Stomach (tissue), 4 donors: ENCODE results near the gene SINHCAF.

Experiments
- CTCF ChIP-seq, 7 experiments: fragments of 450-650 bp in 4 of 7; fragments of 200-600 bp in 3 of 7; sonication (generic) in 3 of 7; IDR thresholded peaks; one replicate each; pipeline ENCODE4 v1.5.1; 2016 to 2019; ENCODE audit warnings: antibody characterized with exemption in 7 of 7, control low read depth in 2 of 7, mild to moderate bottlenecking in 1 of 7
- EP300 ChIP-seq: sonication (generic); formaldehyde crosslinking; IDR thresholded peaks from one replicate; pipeline ENCODE4 v1.6.1; 2017; ENCODE audit warnings: antibody characterized with exemption
- POLR2A ChIP-seq, 4 donors: fragments of 450-650 bp; IDR thresholded peaks; one replicate each; pipeline ENCODE4 v1.6.1; 2016; ENCODE audit warnings: antibody characterized with exemption in 4 of 4, control low read depth in 2 of 4, mild to moderate bottlenecking in 1 of 4, moderate library complexity in 1 of 4
- POLR2AphosphoS5 ChIP-seq, 3 donors: sonication (generic); formaldehyde crosslinking; IDR thresholded peaks; one replicate each; pipeline ENCODE4 v1.6.1; 2016; ENCODE audit warnings: antibody characterized with exemption in 3 of 3

- TF ChIP-seq CTCF (IDR thresholded peaks at IDR 0.05) (no peak), POLR2AphosphoS5 (IDR thresholded peaks at IDR 0.05) (no peak), POLR2A (IDR thresholded peaks at IDR 0.05) (no peak), EP300 (no peak)
Observed at GRCh38 chr12:31248815-31249214, 77.1 kb downstream of the SINHCAF start.
